Hepatocyte (in vitro differentiated cells): ENCODE measurements around the gene PDE1C.

Experiments used
- EZH2phosphoT487 ChIP-seq: fragments of 200-600 bp; sonication (generic); IDR thresholded peaks from one replicate; pipeline ENCODE4 v1.6.1; 2018; ENCODE audit warnings: antibody characterized with exemption, mild to moderate bottlenecking, low read depth, moderate library complexity; ENCODE audit not compliant: unreplicated experiment, severe bottlenecking
- TF ChIP-seq, protein P1 (sequence below): fragments of 200-600 bp; sonication (generic); IDR thresholded peaks from 2 replicates; pipeline ENCODE4 v1.5.1; 2016; ENCODE audit warnings: antibody characterized with exemption, mild to moderate bottlenecking; ENCODE audit not compliant: poor library complexity

DNA sequence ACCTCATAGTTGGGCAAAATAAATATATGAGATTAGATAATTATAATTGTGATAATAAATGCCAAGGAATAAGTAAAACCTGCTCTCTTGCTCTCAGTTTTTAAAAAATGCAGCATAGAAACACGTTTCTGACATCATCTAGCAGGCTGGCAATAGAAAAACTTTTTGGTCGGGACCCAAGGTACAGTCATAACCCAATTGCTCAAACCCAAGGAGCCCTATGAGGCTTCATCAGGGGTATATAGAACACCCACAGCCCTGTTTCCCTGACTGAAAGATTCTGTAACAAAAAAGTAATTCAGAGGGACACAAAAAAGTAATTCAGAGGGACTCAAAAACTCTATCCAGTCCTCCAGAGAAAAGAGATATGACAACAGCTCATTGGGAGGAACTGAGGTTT is 3.8 kb downstream of the PDE1C start:
- TF ChIP-seq, protein P1, sequence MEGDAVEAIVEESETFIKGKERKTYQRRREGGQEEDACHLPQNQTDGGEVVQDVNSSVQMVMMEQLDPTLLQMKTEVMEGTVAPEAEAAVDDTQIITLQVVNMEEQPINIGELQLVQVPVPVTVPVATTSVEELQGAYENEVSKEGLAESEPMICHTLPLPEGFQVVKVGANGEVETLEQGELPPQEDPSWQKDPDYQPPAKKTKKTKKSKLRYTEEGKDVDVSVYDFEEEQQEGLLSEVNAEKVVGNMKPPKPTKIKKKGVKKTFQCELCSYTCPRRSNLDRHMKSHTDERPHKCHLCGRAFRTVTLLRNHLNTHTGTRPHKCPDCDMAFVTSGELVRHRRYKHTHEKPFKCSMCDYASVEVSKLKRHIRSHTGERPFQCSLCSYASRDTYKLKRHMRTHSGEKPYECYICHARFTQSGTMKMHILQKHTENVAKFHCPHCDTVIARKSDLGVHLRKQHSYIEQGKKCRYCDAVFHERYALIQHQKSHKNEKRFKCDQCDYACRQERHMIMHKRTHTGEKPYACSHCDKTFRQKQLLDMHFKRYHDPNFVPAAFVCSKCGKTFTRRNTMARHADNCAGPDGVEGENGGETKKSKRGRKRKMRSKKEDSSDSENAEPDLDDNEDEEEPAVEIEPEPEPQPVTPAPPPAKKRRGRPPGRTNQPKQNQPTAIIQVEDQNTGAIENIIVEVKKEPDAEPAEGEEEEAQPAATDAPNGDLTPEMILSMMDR: no peak
- TF ChIP-seq EZH2phosphoT487: no peak
